Left colon (tissue), 2 donors: ENCODE data around the gene ATP2C2. TPM values are rescaled to one million over a fixed set of nuclear protein-coding genes. Genes with fewer than 3 reads are reported as not detected.
A peak's percentile ranks its signal among the peaks of the same experiment; 100 is the strongest.
"Not testable (repeated sequence)": the region's sequence is repeated elsewhere in the genome, so short reads cannot be mapped to it uniquely, and the experiment has no call there.

Source experiments
- ATAC-seq: fragments of 200-7000 bp; cut with Tn5 transposase; one replicate; pipeline ENCODE4 v1.9.1; 2020; ENCODE audit warnings: mild to moderate bottlenecking, moderate library complexity
- DNase-seq, 2 donors: peaks; one replicate each; pipeline ENCODE4 v3.0.0-alpha.2; 2020
- intact Hi-C, 2 donors: fragments of 100-400 bp; cut with DNase I in 1 of 2; cut with micrococcal nuclease in 1 of 2; formaldehyde crosslinking; loops; one replicate each; pipeline versions ENCODE4 v1.11.2 to v1.14.0; 2022; cut with DNase I, micrococcal nuclease
- total RNA-seq, 2 donors: library from RNA; stranded (reverse); fragmentation: NEBNext Ultra II Directional; extraction: Animal tissue kit (Norgen Biotek cat#: 25700); gene quantifications; one replicate each; pipeline ENCODE4 v1.2.1, GENCODE V29; 2021
- donor health status: DM: no; HTN: no; CAD: no.
- donor health status: DM: yes; HTN: yes; CAD: no.

The ATP2C2 gene
- total RNA-seq, 2 donors from 2014 or later, result 188 to 253 TPM

DNA sequence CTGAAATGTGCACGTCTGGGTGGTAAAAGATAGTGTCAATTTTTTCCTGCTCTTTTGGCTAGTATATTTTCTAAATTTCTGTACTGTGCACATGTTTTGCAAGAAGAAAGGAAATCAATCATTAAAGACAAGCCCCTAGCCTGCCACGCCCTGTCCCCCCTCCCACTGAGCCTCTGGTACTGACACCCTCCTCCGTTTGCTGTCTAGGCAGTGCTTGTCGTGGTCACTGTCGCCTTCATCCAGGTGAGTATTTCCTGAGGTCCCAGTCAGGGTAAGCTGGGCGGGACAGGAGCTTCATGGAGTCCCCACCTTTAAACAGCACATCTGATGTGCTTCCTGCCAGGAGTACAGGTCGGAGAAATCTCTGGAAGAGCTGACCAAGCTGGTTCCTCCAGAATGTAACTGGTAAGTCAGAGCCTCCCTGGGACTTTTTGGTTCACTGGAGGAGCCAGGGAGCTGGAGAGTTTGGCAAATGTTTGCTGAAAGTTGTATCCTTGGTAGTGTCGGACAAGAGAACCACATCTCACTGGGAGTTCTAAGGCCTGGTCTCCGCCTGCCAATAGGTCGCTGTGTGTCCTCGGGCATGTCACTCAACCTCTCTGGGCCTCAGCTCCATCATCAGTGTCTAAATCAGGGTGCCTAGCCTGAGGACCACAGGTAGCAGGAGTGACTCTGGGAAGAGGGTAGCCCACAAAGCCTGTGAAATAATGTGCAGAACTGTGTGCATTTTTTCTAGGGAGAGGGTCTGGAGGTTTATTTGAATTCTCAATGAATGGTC lies 42.2 kb downstream of the ATP2C2 start:
- no peak for ATAC-seq
- intact Hi-C loops, result no loop called here
- DNase-seq, result no peak

DNA sequence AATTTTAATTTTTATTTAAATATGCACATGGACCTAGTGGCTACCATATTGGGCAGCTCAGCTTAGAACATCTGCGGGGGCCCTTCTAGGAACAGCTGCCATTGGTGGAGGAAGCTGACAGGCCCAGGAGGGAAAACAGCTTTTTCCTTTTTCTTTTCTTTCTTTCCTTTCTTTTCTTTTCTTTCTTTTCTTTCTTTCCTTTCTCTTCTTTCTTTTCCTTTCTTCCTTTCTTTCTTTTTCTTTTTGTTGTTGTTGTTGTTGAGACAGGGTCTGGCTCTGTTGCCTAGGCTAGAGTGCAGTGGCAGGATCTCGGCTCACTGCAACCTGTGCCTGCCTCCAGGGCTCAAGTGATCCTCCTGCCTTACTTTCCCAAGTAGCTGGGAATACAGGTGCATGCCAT lies 43.4 kb downstream of the ATP2C2 start:
- no peak for ATAC-seq
- no peak for DNase-seq

DNA sequence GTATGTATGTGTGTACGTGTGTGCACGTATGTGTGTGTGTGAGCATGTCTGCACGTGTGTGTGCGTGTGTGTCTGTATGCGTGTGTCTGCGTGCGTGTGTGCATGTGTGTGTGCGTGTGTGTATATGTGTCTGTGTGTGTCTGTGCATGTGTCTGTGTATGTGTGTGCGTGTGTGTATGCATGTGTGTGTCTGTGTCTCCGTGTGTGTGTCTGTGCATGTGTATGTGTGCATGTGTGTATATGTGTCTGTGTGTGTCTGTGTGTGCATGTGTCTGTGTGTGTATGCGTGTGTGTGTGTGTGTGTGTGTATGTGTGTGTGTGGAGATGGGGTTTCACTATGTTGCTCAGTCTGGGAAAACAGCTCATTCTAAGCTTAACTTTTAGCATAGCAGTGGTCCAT lies 43.9 kb downstream of the ATP2C2 start:
- intact Hi-C loops, result no loop called here
- DNase-seq (no peak), ATAC-seq (no peak)

More for the DNA sequence above, 43.4 kb downstream of the ATP2C2 start:
- intact Hi-C loops, result no loop called here

DNA sequence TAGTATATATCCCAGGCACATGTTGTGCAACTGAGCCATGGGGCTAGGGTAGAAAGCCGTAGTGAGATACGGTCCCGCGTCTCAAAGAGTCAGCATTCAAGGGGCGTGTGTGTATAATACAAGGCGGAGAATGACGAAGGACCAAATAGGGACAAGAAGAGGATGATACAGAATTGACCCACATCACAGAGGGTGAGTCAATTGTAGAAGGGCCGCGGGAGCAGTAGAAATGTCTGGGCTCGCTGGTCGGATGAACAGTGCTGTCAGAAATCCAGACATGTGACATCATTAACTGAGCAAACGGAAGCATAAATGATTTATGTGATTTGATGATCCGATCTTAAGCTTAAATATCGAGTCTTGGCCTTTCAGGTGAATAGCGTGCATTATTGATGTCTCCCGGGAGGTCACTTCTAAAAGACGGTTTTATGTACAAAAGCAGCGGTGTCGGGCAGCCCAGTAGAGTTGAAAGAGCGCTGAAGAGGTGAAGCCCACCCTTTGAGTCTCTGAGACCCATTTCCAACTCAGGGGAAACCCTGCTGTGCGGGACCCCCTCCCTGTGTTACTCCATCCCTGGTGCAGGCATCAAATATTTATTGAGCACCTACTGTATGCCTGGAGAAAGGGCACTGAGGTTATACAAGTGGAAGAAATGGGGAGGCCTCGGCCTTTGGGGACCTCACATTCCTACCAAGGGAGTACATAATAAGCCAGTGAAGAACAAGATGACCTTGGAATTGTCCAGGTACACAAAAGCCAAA lies 45.1 kb downstream of the ATP2C2 start:
- ATAC-seq (no peak), DNase-seq (no peak)
- intact Hi-C loops, result no loop called here

DNA sequence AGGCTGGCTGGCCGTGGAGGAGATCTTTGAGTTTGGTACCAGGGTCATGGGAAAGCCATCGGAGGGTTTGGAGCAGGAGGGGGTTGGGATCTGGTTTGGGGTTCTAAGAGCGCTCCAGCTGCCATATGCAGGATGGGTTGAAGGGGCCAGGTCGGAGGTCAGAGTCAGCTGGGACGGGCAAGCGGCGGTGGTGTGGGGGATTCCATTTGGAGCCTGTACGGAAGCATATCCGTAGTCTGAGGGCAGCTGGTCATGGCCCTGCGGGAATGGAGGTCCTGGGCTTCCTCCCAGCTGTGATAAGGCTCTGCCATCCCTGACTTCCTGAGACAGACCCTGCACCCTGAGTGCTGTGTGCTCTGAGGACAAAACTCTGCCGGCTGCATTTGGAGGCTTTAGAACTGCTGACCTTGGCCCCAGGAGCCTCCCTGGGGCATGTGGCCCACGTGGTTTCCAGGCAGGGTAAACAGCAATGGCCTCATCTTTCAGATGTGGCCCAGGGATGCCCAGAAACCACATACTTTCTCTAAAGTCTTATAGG lies 46.5 kb downstream of the ATP2C2 start:
- no peak for ATAC-seq
- intact Hi-C loops, result no loop called here
- no peak for DNase-seq

DNA sequence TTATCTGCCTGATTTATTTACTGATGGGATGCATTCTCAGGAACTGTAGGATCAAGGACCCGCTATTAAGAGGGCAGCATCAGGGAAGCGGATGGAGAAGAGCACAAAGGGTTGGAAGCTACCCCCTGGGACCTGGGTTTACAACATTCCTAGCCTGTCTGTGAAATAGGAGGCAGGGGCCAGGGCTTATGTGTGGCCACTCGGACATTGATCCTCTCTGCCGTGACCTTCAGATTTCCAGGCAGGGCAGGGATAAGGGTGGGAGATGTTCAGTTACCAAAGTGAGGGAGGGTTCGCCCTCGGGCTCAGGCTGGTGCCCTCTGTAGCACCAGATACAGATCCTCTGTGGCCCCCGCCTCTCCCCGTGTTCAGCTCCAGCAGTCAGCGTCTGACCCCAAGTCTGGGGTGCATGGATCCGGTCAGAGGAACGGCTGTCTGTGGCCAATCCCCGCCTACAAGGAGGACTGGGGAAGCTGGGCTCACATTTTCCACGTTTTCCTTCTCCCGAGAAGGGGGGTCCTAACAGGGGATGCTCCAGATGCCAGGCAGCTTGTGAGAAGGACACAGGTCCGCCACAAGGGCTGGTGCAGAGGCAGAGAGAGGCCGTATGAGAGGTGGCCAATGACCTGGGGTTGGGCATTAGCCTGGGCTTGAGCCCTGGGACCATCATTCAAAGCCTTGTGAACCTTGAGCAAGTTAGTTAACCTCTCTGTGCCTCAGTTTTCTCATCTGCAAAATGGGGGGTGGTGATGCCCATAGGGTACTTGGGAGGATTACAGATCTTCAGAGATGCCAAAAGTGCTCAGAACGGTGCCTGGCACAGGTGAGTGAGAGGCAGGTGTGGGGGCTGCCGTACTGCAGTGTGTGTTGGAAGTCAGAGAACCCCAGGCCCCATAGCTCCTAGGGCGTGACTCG lies 48.3 kb downstream of the ATP2C2 start:
- DNase-seq, result no peak
- intact Hi-C loops, result no loop called here
- ATAC-seq, result no peak

DNA sequence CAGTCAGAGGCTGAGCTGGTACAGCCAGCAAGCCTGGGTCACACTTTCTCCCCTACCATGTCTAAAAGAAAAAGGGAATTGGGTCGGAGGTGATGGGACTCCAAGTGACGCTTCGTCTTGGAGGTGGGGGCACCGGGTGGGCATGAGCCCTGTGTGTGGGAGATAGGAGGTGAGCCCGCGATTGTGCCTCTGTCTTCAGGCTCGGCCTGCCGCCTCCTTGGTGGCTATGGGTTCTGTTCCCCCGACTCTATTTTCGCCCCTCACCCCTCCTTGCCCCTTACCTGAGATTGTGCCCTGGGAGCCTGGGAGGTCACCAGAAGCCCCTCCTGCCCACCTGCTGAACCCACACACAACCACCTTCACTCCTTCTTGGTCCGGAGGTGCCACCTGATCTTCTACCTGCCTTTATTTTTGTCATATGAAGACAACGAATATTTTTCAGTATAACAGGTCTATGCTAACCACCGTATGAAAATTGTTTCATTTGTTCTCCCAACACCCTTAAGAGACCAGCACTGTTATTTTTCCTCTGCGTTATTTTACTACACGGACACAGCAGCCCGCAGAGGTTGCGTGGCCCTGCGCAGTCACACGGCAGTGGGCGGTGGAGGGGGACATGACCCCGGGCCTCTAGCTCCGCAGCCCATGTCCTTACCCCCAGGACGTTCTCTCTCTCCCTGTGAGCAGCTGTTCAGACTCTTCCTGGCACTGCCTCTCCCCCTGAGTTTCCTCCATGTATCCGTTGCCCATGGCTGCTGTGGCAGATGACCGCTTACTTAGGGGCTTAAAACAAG lies 49.9 kb downstream of the ATP2C2 start:
- ATAC-seq, result no peak
- intact Hi-C loops, result no loop called here
- no peak for DNase-seq

DNA sequence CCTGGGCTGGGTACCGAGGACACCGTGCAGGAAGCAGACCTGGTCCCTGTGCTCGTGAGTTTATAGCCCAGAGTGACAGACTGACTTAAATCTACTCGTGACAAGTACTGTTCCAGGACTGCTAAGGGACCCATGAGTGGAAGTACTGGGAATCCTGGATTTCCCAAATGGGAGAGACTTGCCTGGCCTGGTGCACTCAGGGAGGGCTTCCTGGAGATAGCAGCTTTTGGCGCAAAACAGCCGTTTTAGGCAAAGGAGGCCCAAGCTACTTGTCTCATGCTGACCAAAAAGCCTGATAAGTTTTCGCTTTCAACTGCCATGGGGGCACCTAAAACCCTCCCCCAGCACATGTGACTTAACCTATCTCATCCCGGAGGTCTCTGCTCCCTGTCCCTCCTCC lies 51.4 kb downstream of the ATP2C2 start:
- no peak for ATAC-seq
- intact Hi-C loops, result no loop called here

DNA sequence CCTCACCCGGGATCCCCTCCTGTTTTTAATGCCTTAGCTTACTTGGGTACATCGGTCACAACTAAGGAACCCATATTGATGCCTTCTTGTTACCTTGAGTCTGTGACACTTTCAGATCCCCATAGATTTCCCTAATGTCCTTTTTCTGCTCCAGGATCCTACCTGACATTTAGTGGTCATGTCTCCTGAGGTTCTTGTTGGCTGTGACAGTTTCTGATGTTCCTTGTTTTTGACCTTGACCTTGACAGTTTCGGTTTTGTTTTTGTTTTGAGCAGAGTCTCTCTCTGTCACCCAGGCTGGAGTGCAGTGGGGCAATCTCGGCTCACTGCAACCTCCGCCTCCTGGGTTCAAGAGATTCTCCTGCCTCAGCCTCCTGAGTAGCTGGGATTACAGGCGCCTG lies 52.2 kb downstream of the ATP2C2 start:
- DNase-seq, intact Hi-C loops, ATAC-seq: not testable (repeated sequence)

More for the DNA sequence above, 51.4 kb downstream of the ATP2C2 start:
- no peak for DNase-seq

DNA sequence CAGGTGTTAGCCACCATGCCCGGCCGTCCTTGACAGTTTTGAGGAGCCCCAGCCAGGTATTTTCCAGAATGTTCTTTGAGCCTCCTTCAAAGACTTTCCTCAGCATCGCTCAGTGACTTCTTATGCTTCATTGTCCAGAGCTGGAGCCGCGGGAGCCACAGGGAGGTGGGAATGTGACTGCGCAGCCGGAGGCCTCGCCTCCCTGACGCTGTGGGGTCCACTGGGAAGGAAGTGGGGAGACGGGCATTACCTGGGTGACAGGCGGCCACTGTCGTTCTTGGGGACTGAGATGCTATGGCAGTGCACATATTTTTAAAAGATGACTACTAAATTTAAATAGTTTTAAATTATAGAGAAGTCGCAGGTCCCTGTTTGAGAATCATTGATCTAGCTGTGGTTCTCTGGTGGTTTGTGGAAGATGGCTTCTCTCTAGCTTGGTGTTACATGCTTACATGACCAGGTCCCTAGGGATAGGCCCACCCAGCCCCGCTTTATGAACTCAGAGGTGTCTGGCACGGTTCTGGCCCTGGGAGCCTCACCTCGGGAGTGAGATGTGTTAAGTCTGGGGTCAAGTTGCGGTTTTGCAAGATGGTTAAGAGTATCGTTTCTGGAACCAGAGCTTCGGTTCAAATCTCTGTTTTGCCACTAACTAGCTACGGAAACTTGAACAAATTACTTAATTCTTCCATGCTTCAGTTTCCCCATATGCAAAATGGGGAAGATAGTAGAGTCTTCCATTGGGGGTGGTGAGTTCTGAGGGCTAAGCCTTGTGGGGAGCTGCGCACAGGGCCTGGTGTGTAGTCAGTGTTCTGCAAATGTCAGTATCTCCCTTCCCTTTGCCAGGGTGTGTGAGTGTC lies 53.0 kb downstream of the ATP2C2 start:
- intact Hi-C loops, result no loop called here
- ATAC-seq (no peak), DNase-seq (no peak)

DNA sequence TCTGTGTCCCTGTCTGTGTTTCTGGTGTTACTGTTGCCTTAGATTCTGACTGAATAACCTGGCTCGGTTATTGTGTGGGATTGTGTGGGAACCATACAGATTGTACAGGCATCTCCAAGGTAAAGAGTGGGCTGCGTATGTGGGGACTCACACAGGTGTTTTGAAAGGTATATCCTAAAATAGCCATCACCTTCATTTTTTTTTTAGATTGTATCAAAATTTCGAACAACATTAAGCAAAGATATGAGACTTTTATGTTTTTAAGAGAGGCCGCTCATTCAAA lies 53.5 kb downstream of the ATP2C2 start:
- ATAC-seq (no peak), DNase-seq (no peak)
- intact Hi-C loops, result no loop called here

DNA sequence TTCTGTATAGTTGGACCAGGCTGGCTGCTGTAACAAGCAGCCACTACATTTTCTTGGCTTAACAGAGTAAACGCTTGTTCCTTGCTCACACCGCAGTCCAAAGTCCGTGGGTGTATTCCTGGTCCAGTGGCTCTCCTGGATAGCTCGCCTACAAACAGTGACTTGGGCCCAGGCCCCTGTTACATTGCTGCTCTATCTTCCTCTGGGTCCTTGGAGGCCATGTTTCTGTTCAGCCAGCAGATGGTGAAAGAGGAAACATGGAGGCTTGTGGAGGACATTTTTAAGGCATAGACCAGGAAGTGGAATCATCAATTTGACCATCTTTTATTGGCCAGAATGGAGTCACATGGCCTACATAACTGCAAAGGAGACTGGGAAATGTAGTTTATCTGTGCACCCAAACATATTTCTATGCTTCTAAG lies 55.1 kb downstream of the ATP2C2 start:
- peak; percentile 87 for ATAC-seq
- intact Hi-C loops, result no loop called here
- DNase-seq, result peak in 1 of 2 donors; percentile 32

DNA sequence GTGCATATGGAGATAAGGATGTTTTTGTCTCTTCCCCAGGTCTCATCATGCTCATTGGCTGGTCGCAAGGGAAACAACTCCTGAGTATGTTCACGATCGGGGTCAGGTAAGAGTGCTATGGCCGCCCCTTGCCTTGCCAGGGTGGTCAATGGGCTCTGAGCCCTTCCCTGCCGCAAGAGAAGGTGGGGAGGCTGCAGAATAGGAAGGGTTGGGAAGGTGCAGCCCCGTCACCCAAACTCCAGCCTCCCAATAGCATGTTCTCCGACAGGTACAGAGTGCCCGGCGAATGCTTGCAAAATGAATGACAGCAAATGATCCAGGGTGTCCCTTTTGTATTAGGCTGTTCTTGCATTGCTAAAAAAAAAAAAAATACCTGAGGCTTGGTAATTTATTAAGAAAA lies 57.4 kb downstream of the ATP2C2 start:
- DNase-seq (no peak), ATAC-seq (no peak)
- intact Hi-C loops, result no loop called here

DNA sequence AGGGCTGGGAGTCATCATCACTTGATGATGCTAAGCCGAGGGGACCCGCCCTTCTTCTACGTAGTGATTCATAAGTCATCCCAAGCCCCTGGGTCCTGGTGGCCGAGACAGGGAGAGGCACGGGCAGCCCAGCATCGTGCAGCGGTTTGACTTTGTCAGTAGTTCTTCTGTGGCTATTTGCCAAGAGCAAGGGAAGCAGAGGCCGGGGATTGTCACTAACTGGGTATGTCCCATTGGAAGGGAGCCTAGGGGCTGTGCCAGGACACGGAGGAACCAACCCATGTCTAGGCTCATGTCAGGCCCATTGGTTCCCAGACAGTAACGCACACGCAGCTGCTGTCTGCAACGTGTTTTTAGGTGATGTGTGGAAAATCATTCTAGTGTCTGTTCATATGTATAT lies 58.5 kb downstream of the ATP2C2 start:
- DNase-seq (no peak), ATAC-seq (no peak)
- intact Hi-C loops, result no loop called here

DNA sequence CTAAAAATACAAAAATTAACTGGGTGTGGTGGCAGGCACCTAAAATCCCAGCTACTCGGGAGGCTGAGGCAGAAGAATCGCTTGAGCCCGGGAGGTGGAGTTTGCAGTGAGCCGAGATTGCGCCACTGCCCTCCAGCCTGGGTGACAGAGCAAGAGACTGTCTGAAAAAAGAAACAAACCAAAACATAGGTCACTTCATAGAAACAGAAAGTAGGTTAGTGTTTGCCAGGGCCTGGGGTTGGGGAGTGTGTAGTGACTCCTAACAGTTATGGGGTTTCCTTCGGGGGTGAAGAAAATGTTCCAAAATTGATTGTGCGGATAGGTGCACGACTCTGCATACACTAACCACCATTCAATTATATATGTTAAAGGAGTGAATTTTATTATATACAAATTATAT lies 59.2 kb downstream of the ATP2C2 start:
- intact Hi-C loops, result no loop called here
- no peak for DNase-seq
- no peak for ATAC-seq

DNA sequence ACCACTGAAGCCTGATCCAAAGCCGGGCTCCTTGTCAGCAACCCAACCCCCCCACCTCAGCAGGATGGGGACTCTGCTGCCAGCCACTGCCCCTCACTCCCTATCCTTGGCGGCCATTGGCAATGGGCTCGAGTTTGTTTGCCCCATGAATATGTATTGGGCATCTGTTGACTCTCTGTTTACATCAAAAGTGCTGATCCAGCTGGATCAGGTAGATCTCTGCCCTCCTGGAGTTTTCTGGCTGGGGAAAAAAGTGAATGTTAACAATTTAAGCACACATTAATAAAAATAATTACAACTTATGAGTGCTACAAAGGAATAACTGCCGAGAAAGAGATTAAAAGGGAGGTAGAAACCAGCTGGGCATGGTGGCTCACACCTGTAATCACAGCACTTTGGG lies 62.5 kb downstream of the ATP2C2 start:
- intact Hi-C loops, result no loop called here
- DNase-seq (no peak), ATAC-seq (no peak)

DNA sequence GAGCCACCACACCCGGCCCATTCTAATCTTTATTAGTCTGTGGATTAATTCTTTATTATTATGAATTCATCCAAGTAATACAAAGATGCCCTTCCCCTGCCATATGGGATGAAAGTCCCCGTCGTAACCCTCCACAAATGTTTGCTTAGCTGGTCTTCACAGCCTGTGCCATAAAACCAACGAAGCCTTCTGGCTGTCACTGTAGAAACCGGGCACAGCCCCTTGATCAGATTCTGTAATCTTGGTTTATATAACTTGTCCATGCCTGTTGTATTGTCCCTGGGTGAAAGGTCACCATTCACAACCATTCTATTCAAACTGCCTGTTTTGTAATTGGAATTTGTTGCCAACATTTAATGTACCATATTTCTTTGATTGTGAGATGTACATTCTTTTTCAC lies 66.5 kb downstream of the ATP2C2 start:
- intact Hi-C loops, result no loop called here
- ATAC-seq (peak; percentile 93), DNase-seq (peak; percentile 56 to 83)

DNA sequence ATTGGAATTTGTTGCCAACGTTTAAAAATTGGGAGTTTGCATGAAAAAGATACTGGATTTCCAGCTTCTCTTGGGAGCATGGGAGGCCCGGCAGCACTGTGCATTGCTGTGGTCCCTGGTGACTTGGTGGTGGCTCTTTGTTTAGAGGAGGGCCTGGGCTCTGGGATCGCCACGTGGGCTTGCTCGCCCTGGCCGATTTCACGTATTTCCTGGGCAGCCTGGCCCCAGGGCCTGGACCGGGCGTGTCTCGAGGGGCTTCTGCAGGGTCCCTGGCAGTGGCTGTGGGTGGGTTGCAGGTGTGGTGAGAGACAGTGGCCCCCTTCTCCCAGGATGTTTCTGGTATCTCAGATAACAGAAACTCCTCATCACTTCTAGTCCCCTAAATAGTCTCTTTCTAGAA lies 67.9 kb downstream of the ATP2C2 start:
- ATAC-seq (no peak), DNase-seq (no peak)
- intact Hi-C loops, result no loop called here
